Tibial nerve (tissue), 4 donors: Measurements from ENCODE around the gene CHIC2.

ENCODE experiments used
- EP300 ChIP-seq, 2 donors: sonication (generic); formaldehyde crosslinking; IDR thresholded peaks; one replicate each; pipeline ENCODE4 v1.6.1; 2017; ENCODE audit warnings: antibody characterized with exemption in 2 of 2, mild to moderate bottlenecking in 1 of 2
- POLR2A ChIP-seq, 2 donors: fragments of 450-650 bp; IDR thresholded peaks; one replicate each; pipeline ENCODE4 v1.6.1; 2017; ENCODE audit warnings: antibody characterized with exemption in 2 of 2, mild to moderate bottlenecking in 2 of 2, moderate library complexity in 2 of 2
- TF ChIP-seq, protein P1 (sequence below), 5 experiments: fragments of 200-600 bp in 3 of 5; fragments of 450-650 bp in 2 of 5; sonication (generic) in 3 of 5; IDR thresholded peaks; one replicate each; pipeline ENCODE4 v1.5.1; 2016 to 2019; ENCODE audit warnings: antibody characterized with exemption in 5 of 5, mild to moderate bottlenecking in 3 of 5, moderate library complexity in 2 of 5

DNA sequence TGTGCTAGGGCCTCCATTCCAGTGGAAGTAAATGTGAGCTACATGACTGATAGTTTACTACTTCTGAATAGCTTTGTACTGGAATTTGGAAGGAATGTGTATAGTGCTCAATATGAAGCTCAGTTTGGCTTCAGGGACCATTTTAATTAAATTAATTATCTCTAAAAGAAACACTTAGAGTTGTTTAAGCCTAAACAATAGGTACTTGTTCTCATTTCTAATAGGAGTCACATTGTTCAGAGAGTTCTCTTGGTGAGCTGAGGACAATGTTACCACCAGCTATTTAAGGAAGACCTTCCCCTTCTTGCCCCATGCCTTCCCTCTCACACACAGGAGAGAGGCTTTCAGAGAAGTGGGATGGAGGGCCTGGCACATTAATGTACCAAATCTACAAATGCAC is 78.3 kb downstream of the CHIC2 start:
- TF ChIP-seq, protein P1, sequence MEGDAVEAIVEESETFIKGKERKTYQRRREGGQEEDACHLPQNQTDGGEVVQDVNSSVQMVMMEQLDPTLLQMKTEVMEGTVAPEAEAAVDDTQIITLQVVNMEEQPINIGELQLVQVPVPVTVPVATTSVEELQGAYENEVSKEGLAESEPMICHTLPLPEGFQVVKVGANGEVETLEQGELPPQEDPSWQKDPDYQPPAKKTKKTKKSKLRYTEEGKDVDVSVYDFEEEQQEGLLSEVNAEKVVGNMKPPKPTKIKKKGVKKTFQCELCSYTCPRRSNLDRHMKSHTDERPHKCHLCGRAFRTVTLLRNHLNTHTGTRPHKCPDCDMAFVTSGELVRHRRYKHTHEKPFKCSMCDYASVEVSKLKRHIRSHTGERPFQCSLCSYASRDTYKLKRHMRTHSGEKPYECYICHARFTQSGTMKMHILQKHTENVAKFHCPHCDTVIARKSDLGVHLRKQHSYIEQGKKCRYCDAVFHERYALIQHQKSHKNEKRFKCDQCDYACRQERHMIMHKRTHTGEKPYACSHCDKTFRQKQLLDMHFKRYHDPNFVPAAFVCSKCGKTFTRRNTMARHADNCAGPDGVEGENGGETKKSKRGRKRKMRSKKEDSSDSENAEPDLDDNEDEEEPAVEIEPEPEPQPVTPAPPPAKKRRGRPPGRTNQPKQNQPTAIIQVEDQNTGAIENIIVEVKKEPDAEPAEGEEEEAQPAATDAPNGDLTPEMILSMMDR (IDR thresholded peaks at IDR 0.05), result no peak
- TF ChIP-seq EP300 (IDR thresholded peaks at IDR 0.05) (no peak), POLR2A (IDR thresholded peaks at IDR 0.05) (no peak)
